ENCODE data around the gene R3HCC1L. TPM values are rescaled to one million over a fixed set of nuclear protein-coding genes. Genes with fewer than 3 reads are reported as not detected.

R3HCC1L gene
- total RNA-seq, 4 donors from 2014 or later: 12.1 to 23.6 (median 16.7) TPM

- DNase-seq (ENCODE audit: low spot score in 2 of 2): peak in 1 of 2 donors; percentile 74
- H3K4me3 ChIP-seq (ENCODE audit: low read depth, poor library complexity, severe bottlenecking): no peak overlapping the region
- intact Hi-C loops (cut with DNase I; ENCODE audit: low total_unique reads): no loop called here
- 14 to 15% methylated on average over 16 to 17 of the region's 17 CpGs for WGBS, 2 donors
- TF ChIP-seq CTCF (IDR thresholded peaks at IDR 0.05): no peak
- TF ChIP-seq POLR2A (IDR thresholded peaks at IDR 0.05): no peak
Measured at GRCh38 chr10:98268694-98269431, 134.4 kb downstream of the R3HCC1L start.

GRCh38 chr10:98269435-98269912 is 135.0 kb downstream of the R3HCC1L start:
- intact Hi-C loops (cut with DNase I; ENCODE audit: low total_unique reads): no loop called here
- DNase-seq (ENCODE audit: low spot score in 2 of 2): peak in 1 of 2 donors; percentile 94
- no peak overlapping the region for H3K4me3 ChIP-seq (ENCODE audit: low read depth, poor library complexity, severe bottlenecking)
- WGBS, 2 donors: 21 to 24% methylated on average over 8 of the region's 8 CpGs
- TF ChIP-seq CTCF (IDR thresholded peaks at IDR 0.05) (no peak), POLR2A (IDR thresholded peaks at IDR 0.05) (no peak)

GRCh38 chr10:98270073-98270740 is 135.8 kb downstream of the R3HCC1L start:
- 69 to 72% methylated on average over 10 of the region's 10 CpGs for WGBS, 2 donors
- DNase-seq (ENCODE audit: low spot score in 2 of 2): peak in 1 of 2 donors; percentile 82
- H3K4me3 ChIP-seq (ENCODE audit: low read depth, poor library complexity, severe bottlenecking): no peak overlapping the region
- intact Hi-C loops (cut with DNase I; ENCODE audit: low total_unique reads): no loop called here
- TF ChIP-seq CTCF (IDR thresholded peaks at IDR 0.05) (no peak), POLR2A (IDR thresholded peaks at IDR 0.05) (no peak)

- TF ChIP-seq POLR2A (IDR thresholded peaks at IDR 0.05) (no peak), CTCF (IDR thresholded peaks at IDR 0.05) (no peak)
- WGBS, 2 donors: 78 to 91% methylated on average over 2 of the region's 2 CpGs
- peak in 1 of 2 donors; percentile 77 for DNase-seq (ENCODE audit: low spot score in 2 of 2)
- intact Hi-C loops (cut with DNase I; ENCODE audit: low total_unique reads): no loop called here
- no peak overlapping the region for H3K4me3 ChIP-seq (ENCODE audit: low read depth, poor library complexity, severe bottlenecking)
Measured at GRCh38 chr10:98270786-98271185, 136.3 kb downstream of the R3HCC1L start.

GRCh38 chr10:98272245-98272644 is 137.8 kb downstream of the R3HCC1L start:
- TF ChIP-seq POLR2A (IDR thresholded peaks at IDR 0.05) (no peak), CTCF (IDR thresholded peaks at IDR 0.05) (no peak)
- intact Hi-C loops (cut with DNase I; ENCODE audit: low total_unique reads): no loop called here
- peak in 1 of 2 donors; percentile 75 for DNase-seq (ENCODE audit: low spot score in 2 of 2)
- H3K4me3 ChIP-seq (ENCODE audit: low read depth, poor library complexity, severe bottlenecking): no peak overlapping the region
- 72 to 85% methylated on average over 7 to 8 of the region's 8 CpGs for WGBS, 2 donors

Data from lower leg skin (tissue), 4 donors.